Measurements from ENCODE around the gene PACSIN3. TPM values are rescaled to one million over a fixed set of nuclear protein-coding genes. Genes with fewer than 3 reads are reported as not detected.

Gene PACSIN3
- total RNA-seq, 1 experiment from 2014 or later: 63.1 TPM

GRCh38 chr11:47234669-47235100, 48.5 kb upstream of the PACSIN3 start:
- ATAC-seq: no peak
- Histone ChIP-seq H4K20me1 (ENCODE audit: insufficient read depth) (no peaks in the 10 kb centered on the region), H3K4me3 (replicated peaks in 1 of 2; ENCODE audit: low read depth in 1 of 2, low read length in 2 of 2) (no peak overlapping the region), H2AFZ (ENCODE audit: low read depth, low read length, poor library complexity, severe bottlenecking) (no peak overlapping the region), H3K27me3 (ENCODE audit: insufficient read depth, low read length) (no peaks in the 10 kb centered on the region), H3K9me2 (ENCODE audit: insufficient read depth) (no peaks in the 10 kb centered on the region), H3K4me1 (ENCODE audit: control insufficient read depth in 1 of 2, insufficient read depth in 2 of 2, low read length in 2 of 2) (peaks cover 0 to 8% of the 10 kb centered on the region in 2 experiments; a peak in 1 of 4 replicates), H3K4me2 (ENCODE audit: low read length) (no peak overlapping the region), H3K9me3 (ENCODE audit: control insufficient read depth in 1 of 2, insufficient read depth in 1 of 2, low read depth in 1 of 2, low read length in 2 of 2) (no peaks in the 10 kb centered on the region), H3K36me3 (ENCODE audit: control insufficient read depth in 1 of 2, insufficient read depth in 2 of 2, low read length in 2 of 2) (peaks cover 12 to 17% of the 10 kb centered on the region in 2 experiments; a peak in 3 of 4 replicates), H3K79me2 (ENCODE audit: insufficient read depth, low read length) (no peaks in the 10 kb centered on the region), H3K27ac (ENCODE audit: low read depth, low read length) (no peak overlapping the region), H3K9ac (ENCODE audit: low read length) (no peak overlapping the region)
- TF ChIP-seq SRF (IDR thresholded peaks at IDR 0.05; ENCODE audit: low read depth): no peak
- no TSS peak for BruUV-seq (replicated peaks)
- CTCF ChIA-PET: interaction anchor here (1.2 to 1.5 kb wide), 2 partner anchors 14 to 25 kb away, joined by 4 to 7 read pairs; partner anchors contain the start of gene ACP2
- RAD21 ChIA-PET (ENCODE audit: low non-redundant PET in 1 of 2, low total read pairs in 2 of 2, uncharacterized antibody in 2 of 2, unreplicated experiment in 2 of 2): interaction anchor here in 1 of 2 experiments (1.2 kb wide), 1 partner anchor 120 kb away, joined by 4 read pairs; no protein-coding TSS in a partner anchor
- no peak for DNase-seq (ENCODE audit: low read depth, low spot score)
- POLR2A ChIA-PET: interaction anchor here (0.9 kb wide), 1 partner anchor 21 kb away, joined by 3 read pairs; no protein-coding TSS in a partner anchor
- intact Hi-C loops (cut with micrococcal nuclease): no loop called here

GRCh38 chr11:47233989-47234668, 47.9 kb upstream of the PACSIN3 start:
- H2AFZ ChIP-seq (ENCODE audit: low read depth, low read length, poor library complexity, severe bottlenecking): no peak overlapping the region

More at GRCh38 chr11:47233989-47234668, 47.9 kb upstream of the PACSIN3 start:
- ChIA-PET RAD21 (ENCODE audit: low non-redundant PET in 1 of 2, low total read pairs in 2 of 2, uncharacterized antibody in 2 of 2, unreplicated experiment in 2 of 2) (interaction anchor here (1.0 to 1.2 kb wide), 2 partner anchors 14 to 121 kb away, joined by 4 to 7 read pairs; partner anchors contain the start of gene ACP2 (in 1 of the 2)), CTCF (interaction anchor here (1.1 to 1.5 kb wide), 3 partner anchors 14 to 115 kb away, joined by 4 to 7 read pairs (median 4); partner anchors contain the start of gene ACP2), POLR2A (interaction anchor here (0.9 kb wide), 1 partner anchor 20 kb away, joined by 3 read pairs; no protein-coding TSS in a partner anchor)
- peak; percentile 74 for ATAC-seq
- no peak overlapping the region for H3K9ac ChIP-seq (ENCODE audit: low read length)
- no peak overlapping the region for H3K4me3 ChIP-seq (replicated peaks in 1 of 2; ENCODE audit: low read depth in 1 of 2, low read length in 2 of 2)
- H3K27ac ChIP-seq (ENCODE audit: low read depth, low read length): no peak overlapping the region
- no peaks in the 10 kb centered on the region for H4K20me1 ChIP-seq (ENCODE audit: insufficient read depth)
- H3K9me2 ChIP-seq (ENCODE audit: insufficient read depth): no peaks in the 10 kb centered on the region
- DNase-seq (ENCODE audit: low read depth, low spot score): no peak
- H3K4me2 ChIP-seq (ENCODE audit: low read length): no peak overlapping the region
- intact Hi-C loops (cut with micrococcal nuclease): no loop called here
- peaks cover 7 to 12% of the 10 kb centered on the region in 2 experiments; a peak in 3 of 4 replicates for H3K36me3 ChIP-seq (ENCODE audit: control insufficient read depth in 1 of 2, insufficient read depth in 2 of 2, low read length in 2 of 2)
- no TSS peak for BruUV-seq (replicated peaks)
- peak in 2 of 3 experiments; percentile 18 to 36; a peak in 2 of 6 replicates for TF ChIP-seq CTCF (IDR thresholded peaks at IDR 0.05 in 2 of 3, conservative IDR thresholded peaks at IDR 0.05 in 1 of 3; ENCODE audit: borderline replicate concordance in 1 of 3, insufficient read depth in 1 of 3, low read depth in 2 of 3, low read length in 2 of 3)
- peak; percentile 38 for TF ChIP-seq RAD21 (IDR thresholded peaks at IDR 0.05; ENCODE audit: low read depth)
- no peak for TF ChIP-seq YY1 (IDR thresholded peaks at IDR 0.05; ENCODE audit: extremely low read depth, insufficient replicate concordance, low read depth, low read length)
- no peaks in the 10 kb centered on the region for H3K9me3 ChIP-seq (ENCODE audit: control insufficient read depth in 1 of 2, insufficient read depth in 1 of 2, low read depth in 1 of 2, low read length in 2 of 2)
- peaks cover 0 to 8% of the 10 kb centered on the region in 2 experiments; a peak in 1 of 4 replicates for H3K4me1 ChIP-seq (ENCODE audit: control insufficient read depth in 1 of 2, insufficient read depth in 2 of 2, low read length in 2 of 2)
- H3K27me3 ChIP-seq (ENCODE audit: insufficient read depth, low read length): no peaks in the 10 kb centered on the region
- H3K79me2 ChIP-seq (ENCODE audit: insufficient read depth, low read length): no peaks in the 10 kb centered on the region

Data from HCT116 (cell line).